ENCODE measurements around the gene MT1X. TPM values are rescaled to one million over a fixed set of nuclear protein-coding genes. Genes with fewer than 3 reads are reported as not detected.

MT1X gene
- total RNA-seq, 1 donor from 2014 or later, result 63.8 TPM

DNA sequence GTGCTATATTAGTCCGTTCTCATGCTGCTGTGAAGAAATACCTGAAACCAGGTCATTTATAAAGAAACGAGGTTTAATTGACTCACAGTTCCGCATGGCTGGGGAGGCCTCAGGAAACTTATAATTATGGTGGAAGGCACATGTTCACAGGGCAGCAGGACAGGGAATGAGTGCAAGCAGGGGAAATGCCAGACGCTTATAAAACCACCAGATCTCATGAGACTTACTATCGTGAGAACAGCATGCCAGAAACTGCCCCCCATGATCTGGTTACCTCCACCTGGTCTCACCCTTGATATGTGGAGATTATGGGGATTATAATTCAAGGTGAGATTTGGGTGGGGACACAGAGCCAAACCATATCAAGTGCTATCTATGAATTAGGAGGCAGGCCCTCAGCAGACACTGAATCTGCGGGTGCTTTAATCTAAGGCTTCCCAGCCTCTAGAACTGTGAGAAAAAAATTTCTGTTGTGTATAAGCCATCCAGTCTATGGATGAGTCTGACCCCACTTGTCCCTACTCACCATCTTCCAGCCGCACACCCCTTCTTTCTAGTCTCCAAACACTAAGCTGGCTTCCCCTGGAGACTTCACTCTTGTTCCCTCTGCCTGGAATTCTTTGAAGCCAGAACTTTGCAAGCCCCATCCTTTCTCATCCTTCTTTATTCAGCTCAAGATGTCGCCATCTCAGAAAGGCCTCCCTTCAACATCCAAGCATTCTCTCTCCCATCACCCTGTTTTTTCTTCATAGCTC is 46.9 kb downstream of the MT1X start:
- no peaks in the 10 kb centered on the region for H3K9me3 Mint-ChIP-seq (ENCODE audit: unreplicated experiment)
- TF ChIP-seq, protein P1, sequence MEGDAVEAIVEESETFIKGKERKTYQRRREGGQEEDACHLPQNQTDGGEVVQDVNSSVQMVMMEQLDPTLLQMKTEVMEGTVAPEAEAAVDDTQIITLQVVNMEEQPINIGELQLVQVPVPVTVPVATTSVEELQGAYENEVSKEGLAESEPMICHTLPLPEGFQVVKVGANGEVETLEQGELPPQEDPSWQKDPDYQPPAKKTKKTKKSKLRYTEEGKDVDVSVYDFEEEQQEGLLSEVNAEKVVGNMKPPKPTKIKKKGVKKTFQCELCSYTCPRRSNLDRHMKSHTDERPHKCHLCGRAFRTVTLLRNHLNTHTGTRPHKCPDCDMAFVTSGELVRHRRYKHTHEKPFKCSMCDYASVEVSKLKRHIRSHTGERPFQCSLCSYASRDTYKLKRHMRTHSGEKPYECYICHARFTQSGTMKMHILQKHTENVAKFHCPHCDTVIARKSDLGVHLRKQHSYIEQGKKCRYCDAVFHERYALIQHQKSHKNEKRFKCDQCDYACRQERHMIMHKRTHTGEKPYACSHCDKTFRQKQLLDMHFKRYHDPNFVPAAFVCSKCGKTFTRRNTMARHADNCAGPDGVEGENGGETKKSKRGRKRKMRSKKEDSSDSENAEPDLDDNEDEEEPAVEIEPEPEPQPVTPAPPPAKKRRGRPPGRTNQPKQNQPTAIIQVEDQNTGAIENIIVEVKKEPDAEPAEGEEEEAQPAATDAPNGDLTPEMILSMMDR (IDR thresholded peaks at IDR 0.05), result no peak
- peak overlapping the region; percentile 95 for H3K27ac Mint-ChIP-seq (ENCODE audit: unreplicated experiment)
- peaks cover 24% of the 10 kb centered on the region for H3K4me1 Mint-ChIP-seq (ENCODE audit: unreplicated experiment)
- peak overlapping the region; percentile 81 for H3K4me3 Mint-ChIP-seq (ENCODE audit: unreplicated experiment)
- no peaks in the 10 kb centered on the region for H3K27me3 Mint-ChIP-seq (ENCODE audit: unreplicated experiment)
- peak; percentile 54 for DNase-seq (ENCODE audit: extremely low spot score, unreplicated experiment)
- H3K36me3 Mint-ChIP-seq (ENCODE audit: unreplicated experiment), result no peaks in the 10 kb centered on the region

DNA sequence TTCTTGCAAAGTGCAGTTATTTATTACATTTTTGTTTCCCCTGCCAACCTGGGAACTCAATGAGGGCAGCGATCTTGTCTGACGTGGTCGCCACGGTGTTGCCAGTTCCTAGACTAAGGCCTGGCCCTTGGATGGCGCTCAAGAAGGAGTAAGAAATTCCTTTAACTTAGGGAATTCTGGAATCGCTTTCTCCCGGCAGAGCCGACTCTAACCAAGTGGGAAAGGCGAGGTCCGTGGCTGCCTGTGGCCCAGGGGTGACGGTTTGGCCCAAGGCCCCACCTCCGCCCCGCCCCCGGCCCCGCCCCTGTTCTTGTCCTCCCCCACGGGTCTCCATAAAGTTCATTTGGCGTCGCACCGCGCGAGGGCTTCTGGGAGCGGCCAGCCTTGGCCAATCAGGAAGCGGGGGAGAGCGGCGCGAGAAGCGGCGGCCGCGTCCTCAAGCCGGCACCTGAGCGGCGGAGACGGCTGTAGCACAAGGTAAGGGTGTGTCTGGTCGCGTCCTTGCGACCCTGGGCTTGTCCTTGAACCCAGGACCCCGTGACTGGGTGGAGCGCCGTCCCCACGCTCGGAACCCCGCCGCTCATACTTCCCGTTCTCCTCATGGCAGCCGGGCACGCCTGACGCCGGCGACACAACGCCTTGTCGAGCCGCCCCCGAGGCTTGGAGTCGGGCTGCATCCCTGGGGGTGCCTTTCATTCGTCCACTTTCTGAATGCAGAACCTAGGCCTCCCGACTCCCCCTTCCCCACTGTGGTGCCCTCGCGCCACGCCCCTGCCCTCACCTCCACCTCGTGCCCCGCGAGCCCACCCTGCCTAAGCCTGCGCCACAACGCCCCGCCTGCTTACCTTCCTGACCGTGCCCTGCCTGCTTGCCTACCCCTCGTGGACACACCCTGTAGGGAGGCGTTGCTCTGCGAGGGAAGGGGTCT is 47.7 kb downstream of the MT1X start, which contains the start of gene NUP93:
Gene NUP93, plus strand, starts transcription at position 395 of the 928 bp plus-strand sequence. CDS start 18,119 bp downstream, outside the sequence.
- TF ChIP-seq, protein P1 (IDR thresholded peaks at IDR 0.05), result no peak
- Mint-ChIP-seq H3K36me3 (ENCODE audit: unreplicated experiment) (no peaks in the 10 kb centered on the region), H3K4me3 (ENCODE audit: unreplicated experiment) (peak within 1 kb of the TSS; percentile 81), H3K4me1 (ENCODE audit: unreplicated experiment) (peaks cover 24% of the 10 kb centered on the region), H3K27me3 (ENCODE audit: unreplicated experiment) (no peaks in the 10 kb centered on the region), H3K27ac (ENCODE audit: unreplicated experiment) (peak within 1 kb of the TSS; percentile 95), H3K9me3 (ENCODE audit: unreplicated experiment) (no peaks in the 10 kb centered on the region)
- DNase-seq (ENCODE audit: extremely low spot score, unreplicated experiment), result peak; percentile 94

DNA sequence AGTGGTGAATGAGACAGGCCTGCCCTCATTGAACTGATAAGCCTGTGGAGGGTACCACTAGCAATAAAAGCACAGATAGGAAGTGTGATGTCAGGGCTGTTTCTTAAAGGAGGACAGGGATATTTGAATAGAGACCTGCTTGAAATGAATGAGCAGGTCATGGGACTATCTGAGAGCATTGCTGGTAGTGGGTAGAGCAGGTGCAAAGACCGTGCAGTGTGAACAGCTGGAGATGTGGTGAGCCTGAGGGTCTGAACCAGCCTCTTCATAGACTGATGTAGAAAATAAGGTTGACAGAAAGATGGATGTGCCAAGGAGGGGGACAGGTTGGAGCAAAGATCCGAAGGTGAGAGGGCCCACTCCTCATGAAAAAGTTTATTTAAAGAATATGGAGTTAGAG is 50.1 kb downstream of the MT1X start:
- Mint-ChIP-seq H3K4me1 (ENCODE audit: unreplicated experiment) (peaks cover 24% of the 10 kb centered on the region), H3K27me3 (ENCODE audit: unreplicated experiment) (no peaks in the 10 kb centered on the region), H3K36me3 (ENCODE audit: unreplicated experiment) (no peaks in the 10 kb centered on the region), H3K9me3 (ENCODE audit: unreplicated experiment) (no peaks in the 10 kb centered on the region), H3K4me3 (ENCODE audit: unreplicated experiment) (no peak overlapping the region), H3K27ac (ENCODE audit: unreplicated experiment) (no peak overlapping the region)
- TF ChIP-seq, protein P1 (IDR thresholded peaks at IDR 0.05), result no peak
- DNase-seq (ENCODE audit: extremely low spot score, unreplicated experiment), result no peak

DNA sequence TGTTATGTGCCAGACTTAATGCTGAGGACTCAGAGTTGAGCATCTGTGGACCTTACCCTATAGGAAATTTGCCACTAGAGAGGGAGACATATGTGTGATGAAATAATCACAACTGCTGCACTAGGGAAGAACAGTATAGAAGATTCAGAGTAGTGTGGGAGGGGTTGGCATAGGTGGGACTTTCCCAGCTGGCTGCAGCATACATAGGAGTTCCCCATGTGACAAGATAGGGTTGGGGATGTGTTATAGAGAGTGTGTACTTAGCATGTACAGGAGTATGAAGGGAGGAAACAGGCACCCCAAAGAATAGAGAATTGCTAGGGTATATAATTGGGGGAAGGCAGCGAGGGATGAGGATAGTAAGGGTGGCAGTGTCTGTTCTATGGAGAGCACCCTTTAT is 50.6 kb downstream of the MT1X start:
- DNase-seq (ENCODE audit: extremely low spot score, unreplicated experiment), result no peak
- TF ChIP-seq, protein P1 (IDR thresholded peaks at IDR 0.05), result no peak
- no peak overlapping the region for H3K27ac Mint-ChIP-seq (ENCODE audit: unreplicated experiment)
- no peak overlapping the region for H3K4me3 Mint-ChIP-seq (ENCODE audit: unreplicated experiment)
- no peaks in the 10 kb centered on the region for H3K36me3 Mint-ChIP-seq (ENCODE audit: unreplicated experiment)
- H3K9me3 Mint-ChIP-seq (ENCODE audit: unreplicated experiment), result no peaks in the 10 kb centered on the region
- H3K4me1 Mint-ChIP-seq (ENCODE audit: unreplicated experiment), result peaks cover 24% of the 10 kb centered on the region
- no peaks in the 10 kb centered on the region for H3K27me3 Mint-ChIP-seq (ENCODE audit: unreplicated experiment)

Other genes starting within 250 kb of the MT1X start
- gene NUDT21, start 231.1 kb upstream of the MT1X start, total RNA-seq, result 103 and 105 TPM in 2 replicates
- gene OGFOD1, start 230.9 kb upstream of the MT1X start, total RNA-seq, result 46.3 and 50.6 TPM in 2 replicates
- 58.7 and 66.0 TPM in 2 replicates for gene BBS2, start 162.4 kb upstream of the MT1X start, total RNA-seq
- not detected in 2 replicates for gene MT4, start 117.4 kb upstream of the MT1X start, total RNA-seq
- not detected in 2 replicates for gene MT3, start 92.9 kb upstream of the MT1X start, total RNA-seq
- 384 and 419 TPM in 2 replicates for gene MT2A, start 73.9 kb upstream of the MT1X start, total RNA-seq
- 37.5 and 43.6 TPM in 2 replicates for gene MT1E, start 56.7 kb upstream of the MT1X start, total RNA-seq
- 0.44 and 1.2 TPM in 2 replicates for gene MT1M, start 49.8 kb upstream of the MT1X start, total RNA-seq
- gene MT1A, start 43.8 kb upstream of the MT1X start, total RNA-seq, result not detected in 2 replicates
- not detected in 2 replicates for gene MT1B, start 30.6 kb upstream of the MT1X start, total RNA-seq
- gene MT1F, start 24.5 kb upstream of the MT1X start, total RNA-seq, result 12.7 and 14.9 TPM in 2 replicates
- not detected in 2 replicates for gene MT1G, start 14.4 kb upstream of the MT1X start, total RNA-seq
- gene MT1H, start 12.7 kb upstream of the MT1X start, total RNA-seq, result not detected in 2 replicates
- gene NUP93, start 47.7 kb downstream of the MT1X start, total RNA-seq, result 81.7 and 85.1 TPM in 2 replicates
- gene SLC12A3, start 182.7 kb downstream of the MT1X start, total RNA-seq, result not detected in 2 replicates
- gene HERPUD1, start 249.7 kb downstream of the MT1X start, total RNA-seq, result 251 and 285 TPM in 2 replicates

All from osteocyte (in vitro differentiated cells).